SU-DHL-6 (cell line): ENCODE data around the gene ZBTB7A.

Experiments
- CTCF ChIP-seq: fragments of 200-600 bp; sonication (generic); IDR thresholded peaks from one replicate; pipeline ENCODE4 v1.5.1; 2017; ENCODE audit warnings: antibody characterized with exemption, mild to moderate bottlenecking, low read length, moderate library complexity; ENCODE audit not compliant: insufficient read depth, poor library complexity, severe bottlenecking
- EZH2phosphoT487 ChIP-seq: fragments of 200-600 bp; sonication (generic), shearing (Covaris generic); conservative IDR thresholded peaks from 2 replicates; pipeline ENCODE4 v1.6.1; 2018; ENCODE audit warnings: mild to moderate bottlenecking, antibody characterized with exemption, low read length, moderate library complexity, mixed read lengths

- TF ChIP-seq CTCF: no peak
- no peak for TF ChIP-seq EZH2phosphoT487
Measured at GRCh38 chr19:4103080-4103433, 36.4 kb upstream of the ZBTB7A start.
